Panc1 (cell line): ENCODE measurements around the gene GPLD1. TPM values are rescaled to one million over a fixed set of nuclear protein-coding genes. Genes with fewer than 3 reads are reported as not detected.

Experiments
- ATAC-seq: fragments of 200-7000 bp; cut with Tn5 transposase; 2 replicates; pipeline ENCODE4 v1.9.1; 2020; ENCODE audit warnings: mild to moderate bottlenecking, moderate library complexity
- BruUV-seq: library from RNA; stranded (reverse); fragments of 400-500 nt; replicated peaks from 2 replicates; lab custom pipeline; 2021; lab: Mats Ljungman, UMichigan
- CTCF ChIA-PET: fragments of 300-600 bp; sonication (Branson Sonifier 250); formaldehyde crosslinking; loops from one replicate; lab custom pipeline; 2022; ENCODE audit warnings: antibody characterized with exemption; lab: Charles Lee
- POLR2A ChIA-PET: fragments of 300-600 bp; sonication (Branson Sonifier 250); formaldehyde crosslinking; loops from one replicate; lab custom pipeline; 2022; ENCODE audit warnings: antibody characterized with exemption; lab: Charles Lee
- DNase-seq: peaks from one replicate; pipeline ENCODE4 v3.0.0-alpha.2; 2010; ENCODE audit warnings: low read depth, low spot score
- H3K27ac ChIP-seq: 2 replicates; pipeline ENCODE4 v1.5.1; 2011; ENCODE audit warnings: mild to moderate bottlenecking, low read length, inconsistent platforms
- H3K27me3 ChIP-seq: fragments of 200-500 bp; sonication (Bioruptor generic); 2 replicates; pipeline ENCODE4 v1.6.0; 2014; ENCODE audit warnings: low read length, inconsistent platforms; ENCODE audit not compliant: control insufficient read depth, insufficient read depth
- H3K36me3 ChIP-seq: fragments of 200-500 bp; sonication (Bioruptor generic); 2 replicates; pipeline ENCODE4 v1.5.1; 2014; ENCODE audit warnings: inconsistent platforms, mild to moderate bottlenecking, low read length, moderate library complexity; ENCODE audit not compliant: control insufficient read depth, insufficient read depth
- H3K4me1 ChIP-seq: 2 replicates; pipeline ENCODE4 v1.5.1; 2011; ENCODE audit warnings: inconsistent platforms, mild to moderate bottlenecking, low read length, moderate library complexity; ENCODE audit not compliant: control insufficient read depth, insufficient read depth
- H3K4me3 ChIP-seq, 2 experiments: 2 replicates each; pipeline ENCODE4 v1.5.1; 2011 to 2012; ENCODE audit warnings: low read depth in 2 of 2, low read length in 2 of 2, mild to moderate bottlenecking in 2 of 2, inconsistent platforms in 1 of 2, moderate library complexity in 1 of 2
- H3K9me3 ChIP-seq: fragments of 200-500 bp; sonication (Bioruptor generic); 2 replicates; pipeline ENCODE4 v1.5.1; 2014; ENCODE audit warnings: low read depth, mild to moderate bottlenecking, inconsistent platforms, low read length, moderate library complexity; ENCODE audit not compliant: control insufficient read depth, insufficient read depth
- POLR2AphosphoS5 ChIP-seq: IDR thresholded peaks from 2 replicates; pipeline ENCODE4 v1.6.1; 2012; ENCODE audit warnings: mild to moderate bottlenecking, low read depth, low read length, moderate library complexity
- SIN3A ChIP-seq: IDR thresholded peaks from 2 replicates; pipeline ENCODE4 v1.6.1; 2012; ENCODE audit warnings: low read depth, mild to moderate bottlenecking, low read length, moderate library complexity, borderline replicate concordance; ENCODE audit not compliant: insufficient read depth
- TCF7L2 ChIP-seq: IDR thresholded peaks from 2 replicates; pipeline ENCODE4 v1.6.1; 2011; ENCODE audit warnings: mild to moderate bottlenecking, low read depth, low read length, inconsistent platforms
- in situ Hi-C: cut with HindIII; loops from 2 replicates; pipeline ENCODE4 v1.10.0; 2016; ENCODE audit warnings: low sequenced_read_pairs, low pct_unique_long_range_greater_than_20kb
- intact Hi-C: fragments of 100-400 bp; cut with micrococcal nuclease; formaldehyde crosslinking; loops from one replicate; pipeline ENCODE4 v1.10.0; 2022; ENCODE audit not compliant: unreplicated experiment
- total RNA-seq: library from RNA; stranded (reverse); gene quantifications from one replicate; pipeline ENCODE4 v1.2.1, GENCODE V29; 2021; ENCODE audit not compliant: unreplicated experiment
- TF ChIP-seq, protein P1 (sequence below): fragments of 450-650 bp; IDR thresholded peaks from 2 replicates; pipeline ENCODE4 v1.5.1; 2017; ENCODE audit warnings: mild to moderate bottlenecking
- TF ChIP-seq, protein P2 (sequence below), 2 experiments: IDR thresholded peaks; 2 replicates each; pipeline ENCODE4 v1.6.1; 2011 to 2012; ENCODE audit warnings: low read depth in 2 of 2, control low read depth in 1 of 2, low read length in 1 of 2, mild to moderate bottlenecking in 1 of 2, moderate library complexity in 1 of 2; ENCODE audit not compliant: insufficient read depth in 1 of 2

Gene GPLD1
- total RNA-seq, 1 experiment from 2014 or later = 0.98 TPM

DNA sequence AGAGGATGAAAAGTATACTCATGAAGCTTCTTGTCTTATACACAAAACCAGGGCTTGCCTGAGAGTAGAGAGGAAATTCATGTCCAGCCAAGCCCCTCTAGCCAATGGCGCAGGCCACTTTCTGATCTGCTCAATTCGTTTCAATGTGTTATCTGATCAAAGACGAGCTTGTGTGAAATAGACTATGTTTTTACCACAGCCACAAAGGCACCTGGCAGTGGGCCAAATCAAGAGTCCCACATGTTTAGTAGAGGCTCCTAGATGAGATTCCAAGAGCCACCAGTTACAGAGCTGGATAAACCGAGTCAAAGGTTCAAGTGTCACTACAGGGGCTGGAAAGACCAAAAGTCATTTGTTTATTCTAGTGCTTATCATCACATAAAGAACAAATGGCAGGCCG is 34.9 kb downstream of the GPLD1 start:
- no peak for ATAC-seq
- TF ChIP-seq, protein P1, sequence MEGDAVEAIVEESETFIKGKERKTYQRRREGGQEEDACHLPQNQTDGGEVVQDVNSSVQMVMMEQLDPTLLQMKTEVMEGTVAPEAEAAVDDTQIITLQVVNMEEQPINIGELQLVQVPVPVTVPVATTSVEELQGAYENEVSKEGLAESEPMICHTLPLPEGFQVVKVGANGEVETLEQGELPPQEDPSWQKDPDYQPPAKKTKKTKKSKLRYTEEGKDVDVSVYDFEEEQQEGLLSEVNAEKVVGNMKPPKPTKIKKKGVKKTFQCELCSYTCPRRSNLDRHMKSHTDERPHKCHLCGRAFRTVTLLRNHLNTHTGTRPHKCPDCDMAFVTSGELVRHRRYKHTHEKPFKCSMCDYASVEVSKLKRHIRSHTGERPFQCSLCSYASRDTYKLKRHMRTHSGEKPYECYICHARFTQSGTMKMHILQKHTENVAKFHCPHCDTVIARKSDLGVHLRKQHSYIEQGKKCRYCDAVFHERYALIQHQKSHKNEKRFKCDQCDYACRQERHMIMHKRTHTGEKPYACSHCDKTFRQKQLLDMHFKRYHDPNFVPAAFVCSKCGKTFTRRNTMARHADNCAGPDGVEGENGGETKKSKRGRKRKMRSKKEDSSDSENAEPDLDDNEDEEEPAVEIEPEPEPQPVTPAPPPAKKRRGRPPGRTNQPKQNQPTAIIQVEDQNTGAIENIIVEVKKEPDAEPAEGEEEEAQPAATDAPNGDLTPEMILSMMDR = no peak
- TF ChIP-seq, protein P2, sequence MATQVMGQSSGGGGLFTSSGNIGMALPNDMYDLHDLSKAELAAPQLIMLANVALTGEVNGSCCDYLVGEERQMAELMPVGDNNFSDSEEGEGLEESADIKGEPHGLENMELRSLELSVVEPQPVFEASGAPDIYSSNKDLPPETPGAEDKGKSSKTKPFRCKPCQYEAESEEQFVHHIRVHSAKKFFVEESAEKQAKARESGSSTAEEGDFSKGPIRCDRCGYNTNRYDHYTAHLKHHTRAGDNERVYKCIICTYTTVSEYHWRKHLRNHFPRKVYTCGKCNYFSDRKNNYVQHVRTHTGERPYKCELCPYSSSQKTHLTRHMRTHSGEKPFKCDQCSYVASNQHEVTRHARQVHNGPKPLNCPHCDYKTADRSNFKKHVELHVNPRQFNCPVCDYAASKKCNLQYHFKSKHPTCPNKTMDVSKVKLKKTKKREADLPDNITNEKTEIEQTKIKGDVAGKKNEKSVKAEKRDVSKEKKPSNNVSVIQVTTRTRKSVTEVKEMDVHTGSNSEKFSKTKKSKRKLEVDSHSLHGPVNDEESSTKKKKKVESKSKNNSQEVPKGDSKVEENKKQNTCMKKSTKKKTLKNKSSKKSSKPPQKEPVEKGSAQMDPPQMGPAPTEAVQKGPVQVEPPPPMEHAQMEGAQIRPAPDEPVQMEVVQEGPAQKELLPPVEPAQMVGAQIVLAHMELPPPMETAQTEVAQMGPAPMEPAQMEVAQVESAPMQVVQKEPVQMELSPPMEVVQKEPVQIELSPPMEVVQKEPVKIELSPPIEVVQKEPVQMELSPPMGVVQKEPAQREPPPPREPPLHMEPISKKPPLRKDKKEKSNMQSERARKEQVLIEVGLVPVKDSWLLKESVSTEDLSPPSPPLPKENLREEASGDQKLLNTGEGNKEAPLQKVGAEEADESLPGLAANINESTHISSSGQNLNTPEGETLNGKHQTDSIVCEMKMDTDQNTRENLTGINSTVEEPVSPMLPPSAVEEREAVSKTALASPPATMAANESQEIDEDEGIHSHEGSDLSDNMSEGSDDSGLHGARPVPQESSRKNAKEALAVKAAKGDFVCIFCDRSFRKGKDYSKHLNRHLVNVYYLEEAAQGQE (IDR thresholded peaks at IDR 0.05; ENCODE audit: insufficient read depth in 1 of 2, low read depth in 2 of 2, low read length in 1 of 2) = no peak
- TF ChIP-seq TCF7L2 = no peak
- BruUV-seq = no TSS peak
- ChIA-PET CTCF (no interaction called here), POLR2A (no interaction called here)
- Histone ChIP-seq H3K4me1 (no peaks in the 10 kb centered on the region), H3K36me3 (no peaks in the 10 kb centered on the region), H3K9me3 (no peaks in the 10 kb centered on the region), H3K27ac (no peak overlapping the region), H3K4me3 (no peak overlapping the region), H3K27me3 (no peaks in the 10 kb centered on the region)
- in situ Hi-C loops = no loop called here
- intact Hi-C loops = no loop called here
- no peak for DNase-seq

DNA sequence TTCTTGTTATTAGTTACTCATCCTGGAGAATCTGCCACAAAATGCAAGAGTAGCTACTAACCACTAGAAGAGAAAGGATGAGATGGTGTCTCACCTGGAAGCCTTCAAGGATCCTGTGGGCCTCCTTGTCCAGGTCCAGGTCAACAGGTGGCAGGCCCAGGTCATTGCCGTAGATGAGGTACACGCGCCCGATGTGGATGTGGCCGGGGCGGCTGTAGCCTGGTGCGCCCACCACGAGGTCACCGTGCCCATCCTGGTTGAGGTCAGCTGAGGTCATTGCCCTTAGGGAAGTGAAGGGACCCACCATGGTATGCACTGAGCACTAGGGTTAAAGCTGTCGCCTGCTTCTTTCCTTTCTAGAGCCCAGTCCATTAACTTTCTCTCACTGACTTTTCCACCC is 35.5 kb downstream of the GPLD1 start:
- no peaks in the 10 kb centered on the region for H3K4me1 ChIP-seq
- no peaks in the 10 kb centered on the region for H3K9me3 ChIP-seq
- DNase-seq (no peak), ATAC-seq (no peak)
- no peak overlapping the region for H3K4me3 ChIP-seq
- ChIA-PET CTCF (no interaction called here), POLR2A (no interaction called here)
- intact Hi-C loops = no loop called here
- no peaks in the 10 kb centered on the region for H3K36me3 ChIP-seq
- no TSS peak for BruUV-seq
- H3K27me3 ChIP-seq = no peaks in the 10 kb centered on the region
- no peak for TF ChIP-seq TCF7L2
- no peak for TF ChIP-seq POLR2AphosphoS5
- TF ChIP-seq SIN3A = no peak
- in situ Hi-C loops = no loop called here
- no peak overlapping the region for H3K27ac ChIP-seq

DNA sequence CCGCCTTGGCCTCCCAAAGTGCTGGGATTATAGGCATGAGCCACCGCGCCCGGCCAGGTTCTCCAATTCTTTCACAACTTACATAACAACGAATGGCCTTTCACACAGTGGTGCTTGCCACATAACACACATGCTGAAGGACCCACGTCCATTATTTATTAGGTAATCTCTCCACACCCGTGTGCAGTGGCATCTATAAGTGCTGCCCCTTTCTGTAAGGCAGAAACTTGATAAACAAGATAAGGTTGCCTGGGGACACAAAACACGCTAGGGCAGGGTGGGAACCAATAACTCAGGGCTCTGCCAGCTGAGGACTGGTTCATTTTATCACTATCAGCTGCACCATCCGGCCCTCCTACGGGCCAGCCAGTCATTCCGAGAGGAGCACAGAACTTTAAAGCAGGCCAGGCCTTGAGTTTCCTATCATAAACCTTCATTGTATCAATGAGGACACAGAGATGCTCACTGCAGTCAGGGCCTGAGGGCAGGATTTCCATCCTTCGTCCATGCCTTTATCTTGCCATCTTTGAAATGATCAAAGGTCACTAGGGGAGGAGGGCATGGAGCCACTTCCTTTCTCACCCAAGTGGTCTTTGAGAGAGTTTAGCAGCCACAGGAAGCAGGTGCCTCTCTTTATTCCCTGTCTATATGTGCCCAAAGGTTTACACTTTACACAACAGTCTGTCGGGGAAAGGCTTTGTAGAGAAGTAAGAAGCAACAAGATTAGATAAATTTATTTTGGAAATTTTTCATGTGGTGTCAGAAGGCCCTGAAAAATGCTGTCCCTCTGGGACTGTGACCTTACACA is 37.6 kb downstream of the GPLD1 start:
- CTCF ChIA-PET = no interaction called here
- in situ Hi-C loops = no loop called here
- no TSS peak for BruUV-seq
- no peaks in the 10 kb centered on the region for H3K9me3 ChIP-seq
- POLR2A ChIA-PET = interaction anchor here (0.7 kb wide), 1 partner anchor 14 kb away, joined by 6 read pairs; no protein-coding TSS in a partner anchor
- H3K27ac ChIP-seq = no peak overlapping the region
- H3K4me3 ChIP-seq = no peak overlapping the region
- DNase-seq (no peak), ATAC-seq (no peak)
- TF ChIP-seq TCF7L2 (no peak), POLR2AphosphoS5 (no peak), SIN3A (no peak)
- TF ChIP-seq, protein P1 = no peak
- TF ChIP-seq, protein P2 (IDR thresholded peaks at IDR 0.05; ENCODE audit: insufficient read depth in 1 of 2, low read depth in 2 of 2, low read length in 1 of 2) = no peak
- no peaks in the 10 kb centered on the region for H3K27me3 ChIP-seq
- intact Hi-C loops = no loop called here
- H3K4me1 ChIP-seq = no peaks in the 10 kb centered on the region
- no peaks in the 10 kb centered on the region for H3K36me3 ChIP-seq
